Endothelial cell of hepatic sinusoid (primary cell): ENCODE results near the gene LILRB1.
"Not testable (repeated sequence)": the region's sequence is repeated elsewhere in the genome, so short reads cannot be mapped to it uniquely, and the experiment has no call there.

Source experiments
- in situ Hi-C: cut with HindIII; loops from 2 replicates; pipeline ENCODE4 v1.10.0; 2017; ENCODE audit warnings: low sequenced_read_pairs

The LILRB1 gene

GRCh38 chr19:54661846-54662481 is 31.7 kb downstream of the LILRB1 start:
- in situ Hi-C loops: no loop called here

DNA sequence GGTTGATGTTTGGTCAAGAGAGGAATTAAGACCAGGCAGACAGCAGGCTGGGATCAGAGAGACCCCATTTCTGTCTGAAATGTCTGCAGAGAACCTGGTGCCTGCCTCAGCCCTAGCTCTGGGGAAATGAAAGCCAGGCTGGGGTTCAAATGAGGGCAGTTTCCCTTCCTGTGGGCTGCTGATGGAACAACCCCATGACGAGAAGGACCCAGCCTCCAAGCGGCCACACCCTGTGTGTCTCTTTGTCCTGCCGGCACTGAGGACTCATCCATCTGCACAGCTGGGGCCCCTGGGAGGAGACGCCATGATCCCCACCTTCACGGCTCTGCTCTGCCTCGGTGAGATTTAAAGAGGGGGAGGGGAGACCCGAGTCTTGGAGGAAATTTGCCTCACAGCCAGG is 32.4 kb downstream of the LILRB1 start, which contains the start of gene LILRB4:
LILRB4 (plus strand) TSS at position 256 of the 400 bp plus-strand sequence; CDS start at position 305, 49 bp downstream.
- in situ Hi-C loops: no loop called here

DNA sequence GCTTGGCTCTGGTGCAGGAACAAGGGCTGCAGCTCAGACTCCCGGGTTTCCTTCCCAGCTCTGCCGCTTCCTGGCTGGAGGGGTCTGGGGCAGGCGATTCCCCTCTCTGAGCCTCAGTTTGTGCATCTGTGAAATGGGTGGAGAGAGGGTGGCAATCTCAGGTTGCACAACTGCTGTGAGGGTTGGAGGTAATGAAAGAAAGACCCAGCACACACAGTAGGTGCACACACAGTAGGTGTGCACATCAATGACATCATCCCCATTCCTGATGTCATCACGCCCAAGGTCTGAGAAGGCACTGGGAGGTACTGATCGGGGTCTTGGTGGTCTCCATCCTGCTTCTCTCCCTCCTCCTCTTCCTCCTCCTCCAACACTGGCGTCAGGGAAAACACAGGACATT is 35.2 kb downstream of the LILRB1 start:
- in situ Hi-C loops: no loop called here

GRCh38 chr19:54667217-54667616 is 36.9 kb downstream of the LILRB1 start:
- in situ Hi-C loops: no loop called here

DNA sequence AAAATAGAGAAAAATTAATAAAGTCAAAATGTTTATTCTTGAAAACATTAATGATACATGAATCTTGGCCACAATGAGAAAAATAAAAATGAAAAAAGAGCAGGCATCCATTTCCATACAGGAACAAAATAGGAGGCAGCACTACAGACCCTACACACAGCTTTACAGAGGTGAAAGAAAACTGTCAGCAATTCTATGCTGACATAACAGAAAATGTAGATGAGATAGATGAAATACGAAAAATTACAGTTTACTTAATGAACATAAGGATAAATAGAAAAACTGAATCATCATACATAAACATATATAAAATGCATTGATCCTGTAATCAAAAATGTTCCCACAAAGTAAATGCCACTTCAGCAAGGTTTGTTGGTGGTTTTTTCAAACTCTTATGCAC is 38.1 kb downstream of the LILRB1 start:
- in situ Hi-C loops: no loop called here

GRCh38 chr19:54670576-54671357 is 40.5 kb downstream of the LILRB1 start:
- in situ Hi-C loops: no loop called here

DNA sequence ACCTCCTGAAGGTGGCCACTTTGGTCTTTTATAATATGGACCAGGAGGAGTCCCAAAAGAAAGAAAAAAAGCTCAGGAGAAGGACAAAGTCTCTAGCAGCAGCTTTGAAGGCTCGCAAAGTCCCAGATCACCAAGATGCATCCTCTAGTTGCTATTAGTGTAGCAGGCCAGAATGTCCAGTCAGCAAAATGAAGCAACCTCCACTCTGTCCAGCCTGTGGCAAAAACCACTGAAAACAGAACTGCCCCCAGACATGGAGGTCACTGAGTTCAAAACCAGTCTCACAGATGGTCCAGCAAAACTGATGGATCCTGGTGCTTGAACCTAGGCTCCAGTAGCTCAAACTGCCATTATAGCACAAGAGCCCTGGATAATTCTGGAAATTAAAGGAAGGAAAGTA is 42.9 kb downstream of the LILRB1 start:
- in situ Hi-C loops: no loop called here

DNA sequence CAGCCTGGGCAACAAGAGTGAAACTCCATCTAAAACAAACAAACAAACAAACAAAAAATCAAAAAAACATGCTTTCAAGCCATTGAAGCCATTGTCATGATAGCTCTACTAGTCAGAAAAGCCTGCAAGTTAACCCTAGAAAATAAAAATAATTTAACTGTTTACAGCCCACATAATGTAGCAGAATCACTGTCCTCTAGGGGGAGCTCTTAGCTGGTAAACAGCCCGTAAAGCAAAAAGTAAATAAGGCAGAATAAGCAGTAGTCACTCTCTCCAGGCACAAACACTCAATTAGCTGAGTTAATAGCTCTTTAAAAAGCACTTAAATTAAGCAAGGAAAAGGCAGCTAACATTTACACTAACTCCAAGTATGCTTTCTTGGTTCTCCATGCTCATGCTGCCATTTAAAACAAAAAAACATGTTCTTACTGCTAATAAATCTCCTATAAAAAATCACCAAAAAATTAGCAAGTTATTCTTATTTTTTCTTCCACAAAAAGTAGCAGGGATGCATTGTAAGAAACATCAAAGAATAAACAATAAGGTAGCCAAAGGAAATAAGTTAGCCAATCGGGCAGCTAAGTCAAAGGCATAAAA is 43.8 kb downstream of the LILRB1 start:
- in situ Hi-C loops: no loop called here

GRCh38 chr19:54676210-54676834 is 46.0 kb downstream of the LILRB1 start:
- in situ Hi-C loops: not testable (repeated sequence)

GRCh38 chr19:54677217-54677616 is 46.9 kb downstream of the LILRB1 start:
- in situ Hi-C loops: no loop called here

GRCh38 chr19:54681596-54681995 is 51.3 kb downstream of the LILRB1 start:
- in situ Hi-C loops: not testable (repeated sequence)

DNA sequence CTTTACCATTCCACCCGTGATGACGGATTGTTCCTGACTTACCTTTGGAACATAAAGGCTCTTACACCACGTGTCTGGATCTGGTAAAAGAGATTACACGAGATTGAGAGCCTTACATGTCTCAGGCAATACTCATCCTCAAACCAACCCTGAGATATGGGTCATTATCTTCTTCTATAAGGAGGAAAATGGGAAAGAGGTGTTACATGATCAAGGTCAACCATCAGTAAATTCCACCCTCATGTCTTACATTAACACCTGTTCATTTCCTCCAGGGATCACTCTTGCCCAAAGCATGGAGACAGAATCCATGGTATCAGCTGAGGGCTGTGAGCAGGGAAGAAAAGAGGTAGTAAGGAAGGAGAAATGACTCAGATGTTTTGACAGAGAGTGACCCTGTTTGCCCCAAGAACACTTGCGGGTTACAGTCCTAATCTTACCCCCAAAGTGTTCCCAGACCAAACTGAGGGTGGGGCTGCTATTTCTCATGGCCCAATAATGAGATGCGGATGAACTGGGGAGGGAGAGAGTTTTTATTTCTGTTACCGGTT is 52.1 kb downstream of the LILRB1 start:
- in situ Hi-C loops: no loop called here

DNA sequence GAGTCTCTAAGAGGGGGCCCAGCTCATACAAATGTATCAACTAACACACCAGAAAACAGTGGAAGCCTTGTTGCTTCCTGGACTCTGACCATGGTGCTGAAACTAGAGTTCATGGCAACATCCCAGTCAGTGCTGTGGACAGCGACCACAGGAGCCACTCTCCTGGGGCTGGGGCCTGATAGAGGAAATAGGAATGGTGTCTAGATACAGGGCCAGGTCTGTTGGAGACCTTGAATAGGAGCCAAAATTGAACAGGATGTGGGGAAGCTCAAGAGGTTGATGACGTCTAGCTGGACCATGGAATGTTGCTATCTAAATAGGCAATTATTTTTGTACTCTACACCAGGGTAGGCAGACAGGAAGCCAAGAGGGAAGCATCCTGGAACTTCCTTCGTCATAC is 54.2 kb downstream of the LILRB1 start:
- in situ Hi-C loops: no loop called here
